Astrocyte (in vitro differentiated cells and primary cell): ENCODE measurements around the gene SHROOM2.

ENCODE experiments used
- CTCF ChIP-seq: IDR thresholded peaks from 2 replicates; pipeline ENCODE4 v1.5.1; 2011; ENCODE audit warnings: low read depth, mild to moderate bottlenecking, inconsistent platforms, low read length, moderate library complexity; ENCODE audit not compliant: insufficient read depth
- EZH2 ChIP-seq: IDR thresholded peaks from 2 replicates; pipeline ENCODE4 v1.6.1; 2012; ENCODE audit warnings: mild to moderate bottlenecking, low read length, inconsistent platforms; ENCODE audit not compliant: insufficient read depth

- no peak for TF ChIP-seq CTCF
- TF ChIP-seq EZH2, result no peak
Observed at GRCh38 chrX:9770319-9770718, 15.9 kb upstream of the SHROOM2 start.
